Measurements from ENCODE around the gene SGCA.

The SGCA gene

DNA sequence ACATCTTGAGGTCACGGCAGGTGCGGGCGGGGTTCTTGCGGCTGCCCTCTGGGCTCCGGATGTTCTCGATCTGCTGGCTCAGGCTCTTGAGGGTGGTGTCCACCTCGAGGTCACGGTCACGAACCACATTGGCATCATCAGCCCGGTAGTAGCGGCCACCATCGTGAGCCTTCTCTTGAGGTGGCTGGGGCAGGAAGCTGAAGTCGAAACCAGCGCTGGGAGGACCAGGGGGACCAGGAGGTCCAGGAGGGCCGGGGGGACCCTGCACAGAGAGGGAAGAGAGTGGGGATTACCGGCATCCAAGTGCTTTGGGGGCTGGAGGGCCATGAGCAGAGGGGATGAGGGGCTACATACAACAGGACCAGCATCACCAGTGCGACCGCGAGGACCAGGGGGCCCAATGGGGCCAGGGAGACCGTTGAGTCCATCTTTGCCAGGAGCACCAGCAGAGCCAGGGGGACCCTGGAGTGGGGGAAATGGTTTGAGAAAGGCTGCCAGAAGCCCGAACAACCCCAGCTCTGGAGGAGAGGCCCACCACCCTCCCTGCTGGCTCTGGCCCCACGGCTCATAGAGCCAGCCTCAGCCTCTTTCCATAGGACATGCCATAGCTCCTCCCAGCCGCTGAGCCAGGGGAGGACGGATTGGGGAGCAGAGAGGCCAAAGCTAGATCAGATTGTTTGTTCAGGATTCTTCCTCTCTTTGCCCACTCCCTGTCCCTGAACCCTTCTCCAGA lies 21.0 kb downstream of the SGCA start:
- Mint-ChIP-seq H3K4me1 (peaks cover 9% of the 10 kb centered on the region), H3K4me3 (no peak overlapping the region), H3K9me3 (no peaks in the 10 kb centered on the region), H3K27me3 (peaks cover 21% of the 10 kb centered on the region), H3K36me3 (ENCODE audit: insufficient read depth) (peaks cover 3% of the 10 kb centered on the region), H3K27ac (ENCODE audit: low read depth) (no peak overlapping the region)
- ATAC-seq (replicated peaks; ENCODE audit: extremely low read depth, poor library complexity, severe bottlenecking) (no peak), DNase-seq (ENCODE audit: low spot score in 2 of 2) (no peak)

DNA sequence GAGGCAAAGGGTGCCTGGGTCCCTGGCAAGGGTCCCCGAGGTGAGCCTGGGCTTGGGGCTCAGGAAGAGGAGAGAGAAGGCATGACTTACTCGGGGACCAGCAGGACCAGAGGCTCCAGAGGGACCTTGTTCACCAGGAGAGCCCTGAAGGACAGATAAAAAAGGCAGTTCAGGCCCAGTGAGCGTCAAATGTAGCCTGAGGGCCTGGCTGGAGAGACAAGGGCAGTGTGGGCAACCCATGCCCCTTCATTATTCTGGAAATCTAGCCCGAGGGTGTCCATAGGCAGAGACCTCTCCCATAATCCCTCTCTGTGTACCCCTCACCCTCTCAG lies 21.6 kb downstream of the SGCA start:
- no peak overlapping the region for H3K27ac Mint-ChIP-seq (ENCODE audit: low read depth)
- DNase-seq (ENCODE audit: low spot score in 2 of 2) = no peak
- H3K27me3 Mint-ChIP-seq = peaks cover 21% of the 10 kb centered on the region
- no peaks in the 10 kb centered on the region for H3K9me3 Mint-ChIP-seq
- peaks cover 3% of the 10 kb centered on the region for H3K36me3 Mint-ChIP-seq (ENCODE audit: insufficient read depth)
- no peak overlapping the region for H3K4me3 Mint-ChIP-seq
- H3K4me1 Mint-ChIP-seq = peaks cover 9% of the 10 kb centered on the region
- ATAC-seq (replicated peaks; ENCODE audit: extremely low read depth, poor library complexity, severe bottlenecking) = no peak

DNA sequence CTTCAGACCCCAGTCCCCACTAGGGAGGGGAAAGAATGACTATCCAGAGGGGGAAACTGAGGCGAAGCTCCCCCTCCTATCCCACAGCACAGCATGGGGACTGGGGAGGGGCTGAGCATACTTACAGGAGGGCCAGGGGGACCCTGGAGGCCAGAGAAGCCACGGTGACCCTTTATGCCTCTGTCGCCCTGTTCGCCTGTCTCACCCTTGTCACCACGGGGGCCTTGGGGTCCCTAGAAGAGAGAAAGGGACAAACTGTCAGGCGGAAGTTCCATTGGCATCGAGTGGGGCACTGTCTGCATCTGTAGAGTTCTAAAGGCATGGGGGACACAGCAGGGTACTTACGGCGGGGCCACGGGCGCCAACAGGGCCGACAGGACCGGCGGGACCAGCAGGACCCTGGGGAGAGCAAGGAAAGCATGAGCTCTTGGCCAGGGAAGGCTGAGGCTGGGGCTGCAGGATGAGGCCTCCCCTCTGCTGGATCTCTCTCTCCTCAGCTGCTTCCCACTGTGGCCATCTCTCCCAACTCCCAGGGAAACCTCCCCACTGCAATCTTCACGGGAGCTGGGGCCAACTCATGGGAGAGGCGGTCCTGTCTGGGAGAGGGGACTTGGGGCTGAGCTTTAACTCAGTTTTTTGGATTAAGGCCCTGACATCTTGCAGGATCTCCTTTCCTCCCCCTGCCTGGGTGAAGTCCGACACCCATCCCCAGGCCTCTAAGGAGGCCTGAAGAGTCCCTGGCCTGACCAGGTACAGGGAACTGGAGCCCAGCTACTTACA lies 22.1 kb downstream of the SGCA start:
- H3K9me3 Mint-ChIP-seq = no peaks in the 10 kb centered on the region
- no peak for ATAC-seq (replicated peaks; ENCODE audit: extremely low read depth, poor library complexity, severe bottlenecking)
- DNase-seq (ENCODE audit: low spot score in 2 of 2) = no peak
- peaks cover 3% of the 10 kb centered on the region for H3K36me3 Mint-ChIP-seq (ENCODE audit: insufficient read depth)
- H3K4me1 Mint-ChIP-seq = peaks cover 9% of the 10 kb centered on the region
- peaks cover 21% of the 10 kb centered on the region for H3K27me3 Mint-ChIP-seq
- no peak overlapping the region for H3K27ac Mint-ChIP-seq (ENCODE audit: low read depth)
- no peak overlapping the region for H3K4me3 Mint-ChIP-seq

DNA sequence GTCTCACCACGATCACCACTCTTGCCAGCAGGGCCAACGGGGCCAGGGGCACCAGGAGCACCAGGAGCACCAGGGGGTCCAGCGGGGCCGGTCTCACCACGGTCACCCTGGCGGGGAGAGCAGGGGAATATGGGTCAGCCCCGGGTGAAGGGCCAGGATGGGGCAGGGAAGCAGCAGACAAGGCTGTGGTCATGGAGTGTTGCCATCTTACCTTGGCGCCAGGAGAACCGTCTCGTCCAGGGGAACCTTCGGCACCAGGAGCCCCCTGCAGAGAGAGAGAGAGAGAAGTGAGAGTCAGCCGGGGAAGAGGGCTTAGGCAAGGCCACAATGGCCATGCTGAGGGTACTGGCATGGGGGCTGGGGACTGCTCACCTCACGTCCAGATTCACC lies 22.7 kb downstream of the SGCA start:
- Mint-ChIP-seq H3K36me3 (ENCODE audit: insufficient read depth) (peaks cover 3% of the 10 kb centered on the region), H3K9me3 (no peaks in the 10 kb centered on the region), H3K4me1 (peaks cover 7% of the 10 kb centered on the region), H3K27ac (ENCODE audit: low read depth) (no peak overlapping the region), H3K27me3 (peaks cover 23% of the 10 kb centered on the region), H3K4me3 (no peak overlapping the region)
- DNase-seq (ENCODE audit: low spot score in 2 of 2) (no peak), ATAC-seq (replicated peaks; ENCODE audit: extremely low read depth, poor library complexity, severe bottlenecking) (no peak)

DNA sequence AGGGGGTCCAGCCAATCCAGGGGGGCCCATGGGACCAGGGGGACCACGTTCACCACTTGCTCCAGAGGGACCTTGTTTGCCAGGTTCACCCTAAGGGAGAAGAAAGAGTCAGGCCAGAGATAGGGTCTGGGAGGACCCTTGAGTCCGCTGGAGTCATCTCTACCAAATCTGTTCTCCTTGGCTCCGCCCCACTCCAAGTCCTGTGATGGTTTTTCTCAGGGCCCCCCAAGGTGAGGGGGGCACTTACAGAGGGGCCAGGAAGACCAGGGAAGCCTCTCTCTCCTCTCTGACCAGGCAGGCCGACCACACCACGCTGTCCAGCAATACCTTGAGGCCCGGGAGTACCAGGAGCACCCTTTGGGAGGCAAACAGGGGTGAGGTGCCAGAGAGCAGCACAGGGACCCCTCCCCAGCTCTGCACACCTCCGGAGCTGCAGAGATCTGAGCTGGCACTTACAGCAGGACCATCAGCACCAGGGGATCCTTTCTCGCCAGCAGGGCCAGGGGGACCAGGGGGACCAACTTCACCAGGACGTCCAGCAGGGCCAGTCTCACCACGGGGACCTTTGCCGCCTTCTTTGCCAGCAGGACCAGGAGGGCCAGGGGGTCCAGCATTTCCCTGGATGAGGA lies 23.2 kb downstream of the SGCA start:
- H3K9me3 Mint-ChIP-seq = no peaks in the 10 kb centered on the region
- peaks cover 28% of the 10 kb centered on the region for H3K27me3 Mint-ChIP-seq
- ATAC-seq (replicated peaks; ENCODE audit: extremely low read depth, poor library complexity, severe bottlenecking) = no peak
- H3K27ac Mint-ChIP-seq (ENCODE audit: low read depth) = no peak overlapping the region
- DNase-seq (ENCODE audit: low spot score in 2 of 2) = no peak
- peaks cover 2% of the 10 kb centered on the region for H3K4me1 Mint-ChIP-seq
- H3K36me3 Mint-ChIP-seq (ENCODE audit: insufficient read depth) = peaks cover 3% of the 10 kb centered on the region
- no peak overlapping the region for H3K4me3 Mint-ChIP-seq

DNA sequence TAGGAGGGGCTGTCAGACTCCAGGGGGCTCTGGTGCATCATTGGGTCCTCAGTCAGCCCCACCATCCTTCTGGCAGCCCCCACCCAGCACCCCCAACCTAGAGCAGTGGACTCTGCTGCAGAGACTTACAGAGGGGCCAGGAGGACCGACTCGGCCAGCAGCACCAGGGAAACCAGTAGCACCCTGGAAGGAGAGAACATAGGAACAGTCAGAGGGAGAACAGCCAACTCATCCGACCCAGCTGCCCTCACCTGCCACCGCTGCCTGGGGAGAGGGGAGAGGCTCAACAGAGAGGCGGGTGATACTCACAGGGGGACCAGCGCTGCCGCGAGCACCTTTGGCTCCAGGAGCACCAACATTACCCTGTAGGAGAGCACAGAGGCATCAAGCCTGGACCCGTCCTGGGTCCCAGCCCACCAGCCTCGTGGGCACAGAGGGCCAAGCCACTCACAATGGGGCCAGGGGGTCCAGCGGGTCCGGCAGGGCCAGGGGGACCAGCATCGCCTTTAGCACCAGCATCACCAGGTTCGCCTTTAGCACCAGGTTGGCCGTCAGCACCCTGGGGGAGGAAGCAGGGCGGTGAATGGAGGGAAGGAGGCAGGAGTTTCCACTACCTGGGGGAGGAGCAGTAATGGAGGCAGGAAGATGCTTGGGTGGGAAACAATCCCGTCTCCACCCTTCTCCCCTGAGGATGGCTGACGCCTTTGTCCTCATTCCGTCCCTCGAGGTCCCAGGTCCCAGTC lies 23.9 kb downstream of the SGCA start:
- no peak for DNase-seq (ENCODE audit: low spot score in 2 of 2)
- peaks cover 31% of the 10 kb centered on the region for H3K27me3 Mint-ChIP-seq
- peaks cover 3% of the 10 kb centered on the region for H3K36me3 Mint-ChIP-seq (ENCODE audit: insufficient read depth)
- no peak overlapping the region for H3K4me3 Mint-ChIP-seq
- no peaks in the 10 kb centered on the region for H3K9me3 Mint-ChIP-seq
- no peak for ATAC-seq (replicated peaks; ENCODE audit: extremely low read depth, poor library complexity, severe bottlenecking)
- no peak overlapping the region for H3K27ac Mint-ChIP-seq (ENCODE audit: low read depth)
- H3K4me1 Mint-ChIP-seq = no peaks in the 10 kb centered on the region

DNA sequence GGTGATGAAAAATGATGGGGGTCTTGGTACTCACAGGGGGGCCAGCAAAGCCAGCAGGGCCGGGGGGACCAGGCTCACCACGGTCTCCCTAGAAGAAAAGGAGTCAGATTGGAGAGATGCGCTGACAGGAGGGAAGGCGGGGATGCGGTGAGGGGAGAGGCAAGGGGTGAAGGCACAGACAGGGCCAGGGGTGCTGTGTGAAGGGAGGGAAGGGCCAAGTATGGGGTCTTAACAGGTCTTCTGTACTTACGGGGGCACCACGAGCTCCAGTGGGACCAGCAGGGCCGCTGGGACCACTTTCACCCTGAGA lies 24.4 kb downstream of the SGCA start:
- peaks cover 3% of the 10 kb centered on the region for H3K36me3 Mint-ChIP-seq (ENCODE audit: insufficient read depth)
- H3K4me3 Mint-ChIP-seq = no peak overlapping the region
- H3K4me1 Mint-ChIP-seq = no peaks in the 10 kb centered on the region
- no peak overlapping the region for H3K27ac Mint-ChIP-seq (ENCODE audit: low read depth)
- no peaks in the 10 kb centered on the region for H3K9me3 Mint-ChIP-seq
- no peak for ATAC-seq (replicated peaks; ENCODE audit: extremely low read depth, poor library complexity, severe bottlenecking)
- DNase-seq (ENCODE audit: low spot score in 2 of 2) = no peak
- peaks cover 31% of the 10 kb centered on the region for H3K27me3 Mint-ChIP-seq

DNA sequence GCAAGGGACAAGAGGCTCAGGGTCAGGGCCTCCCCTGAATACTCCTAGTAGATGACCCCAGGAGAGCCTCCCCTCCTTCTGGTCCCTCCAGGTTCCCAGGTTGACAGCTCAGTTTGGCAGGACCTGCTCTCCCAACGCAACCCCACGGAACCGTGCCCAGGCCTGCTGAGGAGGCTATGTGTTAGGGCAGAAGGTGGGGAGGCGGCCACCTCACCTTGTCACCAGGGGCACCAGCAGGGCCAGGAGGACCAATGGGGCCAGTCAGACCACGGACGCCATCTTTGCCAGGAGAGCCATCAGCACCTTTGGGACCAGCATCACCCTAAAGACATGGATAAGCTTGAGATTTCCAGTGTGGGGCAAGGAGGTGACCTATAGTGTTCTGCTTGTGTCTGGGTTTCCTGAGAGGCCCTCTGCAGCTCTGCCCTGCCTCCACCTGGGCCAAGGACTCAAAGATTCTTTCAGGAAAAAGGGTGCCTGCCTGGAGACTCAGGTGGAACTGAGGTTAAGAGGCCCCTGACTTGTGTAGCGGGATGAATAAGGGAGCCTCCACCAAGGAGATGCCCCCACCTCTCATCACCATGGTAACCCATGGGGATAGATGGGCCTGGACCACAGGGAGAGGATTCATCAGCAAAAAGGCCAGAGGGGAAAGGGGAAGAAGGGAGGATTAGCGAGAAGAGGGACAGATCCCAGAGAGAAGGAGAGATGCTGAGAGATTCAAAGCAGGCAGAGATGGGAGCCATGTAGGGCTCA lies 25.0 kb downstream of the SGCA start:
- Mint-ChIP-seq H3K27me3 (peaks cover 31% of the 10 kb centered on the region), H3K36me3 (ENCODE audit: insufficient read depth) (peaks cover 3% of the 10 kb centered on the region), H3K4me3 (no peak overlapping the region), H3K9me3 (no peaks in the 10 kb centered on the region), H3K4me1 (no peaks in the 10 kb centered on the region), H3K27ac (ENCODE audit: low read depth) (no peak overlapping the region)
- DNase-seq (ENCODE audit: low spot score in 2 of 2) (no peak), ATAC-seq (replicated peaks; ENCODE audit: extremely low read depth, poor library complexity, severe bottlenecking) (no peak)

DNA sequence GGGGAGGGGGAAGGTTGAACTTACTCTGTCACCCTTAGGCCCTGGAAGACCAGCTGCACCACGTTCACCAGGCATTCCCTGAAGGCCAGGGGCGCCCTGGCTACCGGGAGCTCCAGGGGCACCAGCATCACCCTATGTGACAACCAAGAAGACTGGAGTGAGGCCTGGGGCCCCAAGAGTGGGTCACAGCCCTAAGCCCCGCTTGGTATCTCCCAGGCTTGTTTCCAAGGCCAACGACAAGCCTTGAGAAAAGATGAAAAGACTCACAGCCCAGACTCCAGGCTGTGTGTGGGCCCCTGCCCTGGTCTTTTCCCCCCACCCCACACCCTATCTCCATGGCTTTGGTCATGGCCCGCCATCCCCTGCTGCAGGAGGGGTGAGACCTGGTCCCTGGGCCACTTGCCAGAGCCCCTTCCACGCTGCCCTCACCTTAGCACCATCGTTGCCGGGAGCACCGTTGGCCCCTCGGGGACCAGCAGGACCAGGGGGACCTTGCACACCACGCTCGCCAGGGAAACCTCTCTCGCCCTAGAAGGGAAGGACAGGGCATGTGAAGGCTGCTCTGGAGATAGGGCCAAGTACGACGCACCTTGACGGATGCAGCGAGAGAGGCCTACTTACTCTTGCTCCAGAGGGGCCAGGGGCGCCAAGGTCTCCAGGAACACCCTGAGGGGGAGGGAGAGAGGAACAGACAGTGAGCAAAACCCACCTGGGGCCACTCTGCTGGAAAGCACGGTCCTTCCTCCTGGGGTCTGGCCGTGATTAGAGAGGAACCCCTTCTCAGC lies 25.7 kb downstream of the SGCA start:
- no peak for DNase-seq (ENCODE audit: low spot score in 2 of 2)
- Mint-ChIP-seq H3K27ac (ENCODE audit: low read depth) (no peak overlapping the region), H3K4me3 (no peak overlapping the region), H3K4me1 (no peaks in the 10 kb centered on the region), H3K27me3 (peaks cover 31% of the 10 kb centered on the region), H3K9me3 (no peaks in the 10 kb centered on the region), H3K36me3 (ENCODE audit: insufficient read depth) (peaks cover 3% of the 10 kb centered on the region)
- ATAC-seq (replicated peaks; ENCODE audit: extremely low read depth, poor library complexity, severe bottlenecking) = no peak

DNA sequence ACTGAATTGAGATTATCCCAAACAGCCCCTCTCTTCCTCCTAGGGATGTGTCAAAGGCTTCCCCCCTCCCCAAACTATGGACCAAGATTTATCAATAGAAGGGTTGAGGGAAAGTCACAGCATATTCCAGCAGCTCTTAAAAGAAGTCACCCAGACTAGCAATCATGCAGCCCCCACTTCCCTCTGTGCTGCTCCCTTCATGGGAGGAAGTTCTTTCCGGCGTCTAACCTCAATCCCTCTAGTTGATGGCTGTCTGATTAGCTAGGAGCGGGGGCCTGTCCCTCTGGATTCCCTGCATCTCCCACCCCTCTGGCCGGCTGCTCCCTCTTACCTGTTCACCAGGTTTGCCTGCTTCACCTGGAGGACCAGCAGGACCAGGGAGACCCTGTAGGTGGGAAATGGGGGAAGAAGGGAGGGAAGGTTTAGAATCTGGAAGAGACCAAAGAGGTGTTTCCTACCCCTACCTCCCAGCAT lies 26.4 kb downstream of the SGCA start:
- Mint-ChIP-seq H3K4me3 (no peak overlapping the region), H3K36me3 (ENCODE audit: insufficient read depth) (peaks cover 3% of the 10 kb centered on the region), H3K9me3 (no peaks in the 10 kb centered on the region), H3K4me1 (no peaks in the 10 kb centered on the region), H3K27me3 (peaks cover 33% of the 10 kb centered on the region), H3K27ac (ENCODE audit: low read depth) (no peak overlapping the region)
- no peak for DNase-seq (ENCODE audit: low spot score in 2 of 2)
- no peak for ATAC-seq (replicated peaks; ENCODE audit: extremely low read depth, poor library complexity, severe bottlenecking)

DNA sequence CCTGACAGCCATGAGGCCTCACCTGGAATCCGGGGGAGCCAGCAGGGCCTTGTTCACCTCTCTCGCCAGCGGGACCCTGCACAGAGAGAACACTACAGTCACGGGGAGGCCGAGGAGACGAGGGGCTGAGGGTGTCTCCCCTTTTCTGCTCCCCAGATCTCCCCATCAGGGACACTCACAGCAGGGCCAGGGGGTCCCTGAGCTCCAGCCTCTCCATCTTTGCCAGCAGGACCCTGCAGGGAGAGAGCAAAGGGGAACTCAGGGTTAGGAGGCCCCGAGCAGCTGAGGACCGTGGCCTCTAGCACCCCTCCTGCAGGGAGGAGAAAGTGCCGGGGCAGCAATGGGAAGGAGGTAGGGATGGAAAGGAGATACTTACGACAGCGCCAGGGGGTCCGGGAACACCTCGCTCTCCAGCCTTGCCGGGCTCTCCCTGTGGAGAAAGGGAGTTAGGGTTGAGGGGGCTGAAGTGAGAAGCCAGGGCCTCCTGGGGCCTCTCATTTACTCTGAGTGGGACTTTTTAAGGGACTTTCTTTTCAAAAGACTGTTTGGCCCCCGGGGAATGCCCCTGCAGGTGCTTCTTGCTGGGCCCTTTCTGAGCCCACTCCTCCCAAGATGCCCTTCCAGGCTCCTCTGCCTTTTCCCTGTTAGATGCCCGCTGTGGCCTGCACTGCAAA lies 26.9 kb downstream of the SGCA start:
- no peak overlapping the region for H3K27ac Mint-ChIP-seq (ENCODE audit: low read depth)
- no peak for DNase-seq (ENCODE audit: low spot score in 2 of 2)

More for the DNA sequence above, 26.9 kb downstream of the SGCA start:
- peaks cover 3% of the 10 kb centered on the region for H3K36me3 Mint-ChIP-seq (ENCODE audit: insufficient read depth)
- H3K9me3 Mint-ChIP-seq = no peaks in the 10 kb centered on the region
- peaks cover 34% of the 10 kb centered on the region for H3K27me3 Mint-ChIP-seq
- no peak for ATAC-seq (replicated peaks; ENCODE audit: extremely low read depth, poor library complexity, severe bottlenecking)
- H3K4me1 Mint-ChIP-seq = no peaks in the 10 kb centered on the region
- no peak overlapping the region for H3K4me3 Mint-ChIP-seq
